ENCODE results near the gene SPACDR. TPM values are rescaled to one million over a fixed set of nuclear protein-coding genes. Genes with fewer than 3 reads are reported as not detected.

Gene SPACDR
- total and polyA plus RNA-seq, 9 of the 15 experiments (the other 6 are each of a cell fraction or from before 2014, with no cell fraction given): 0.07 to 0.55 (median 0.14) TPM; not detected in 1

- TF ChIP-seq MYBL2 (IDR thresholded peaks at IDR 0.05; ENCODE audit: low read depth): no peak
- no peak for TF ChIP-seq MYBL2 (CRISPR knock-in tag; IDR thresholded peaks at IDR 0.05; ENCODE audit: borderline replicate concordance)
- TF ChIP-seq TSHZ1 (CRISPR knock-in tag; IDR thresholded peaks at IDR 0.05): no peak
- TF ChIP-seq ETS2 (tag; IDR thresholded peaks at IDR 0.05; ENCODE audit: borderline replicate concordance, poor library complexity, severe bottlenecking): no peak
- peak; percentile 88 for TF ChIP-seq NFE2 (IDR thresholded peaks at IDR 0.05; ENCODE audit: low read depth)
- TF ChIP-seq MAFF (IDR thresholded peaks at IDR 0.05; ENCODE audit: low read length): peak; percentile 35; the same call in 1 of the 2 replicates
- TF ChIP-seq ZNF668 (CRISPR knock-in tag; IDR thresholded peaks at IDR 0.05): no peak
- TF ChIP-seq ZC3H4 (CRISPR knock-in tag; IDR thresholded peaks at IDR 0.05; ENCODE audit: borderline replicate concordance): no peak
- TF ChIP-seq PKNOX1 (IDR thresholded peaks at IDR 0.05): 0 out of 2 replicates have a peak, but pooled peaks have one; percentile 18
- TF ChIP-seq HINFP (tag; conservative IDR thresholded peaks at IDR 0.05; ENCODE audit: low read depth): no peak
- TF ChIP-seq SMAD3 (CRISPR knock-in tag; conservative IDR thresholded peaks at IDR 0.05): 0 out of 2 replicates have a peak, but pooled peaks have one; percentile 31
- no peak; the same call in 1 of the 2 replicates for TF ChIP-seq SOX6 (IDR thresholded peaks at IDR 0.05)
- no peak for TF ChIP-seq MAX (CRISPR knock-in tag; IDR thresholded peaks at IDR 0.05)
- no peak for TF ChIP-seq NR2C1 (IDR thresholded peaks at IDR 0.05)
- no peak for TF ChIP-seq NR2C1 (tag; IDR thresholded peaks at IDR 0.05)
- no peak for TF ChIP-seq MTA3 (IDR thresholded peaks at IDR 0.05; ENCODE audit: borderline replicate concordance)
- 0 out of 2 replicates have a peak, but pooled peaks have one; percentile 10 for TF ChIP-seq CXXC5 (CRISPR knock-in tag; IDR thresholded peaks at IDR 0.05)
- TF ChIP-seq MCM3 (IDR thresholded peaks at IDR 0.05): no peak
- TF ChIP-seq POLR2A (conservative IDR thresholded peaks at IDR 0.05): no peak
- TF ChIP-seq MAFG (tag; conservative IDR thresholded peaks at IDR 0.05): peak; percentile 47
- no peak for TF ChIP-seq ZBTB1 (CRISPR knock-in tag; IDR thresholded peaks at IDR 0.05; ENCODE audit: borderline replicate concordance, low read depth)
- TF ChIP-seq CBX3 (IDR thresholded peaks at IDR 0.05; ENCODE audit: borderline replicate concordance in 1 of 2, low read length in 2 of 2): 0 out of 3 replicates have a peak, but pooled peaks of 1 of the 2 experiments have one; percentile 17
Measured at GRCh38 chr7:100407285-100408180, 56.5 kb downstream of the SPACDR start (continued).

All from K562 (cell line).